NCI-H510A treated with DMSO at 0.1 percent for 48 hours (cell line): Measurements from ENCODE around the gene FRS3.
"Not testable (repeated sequence)": the region's sequence is repeated elsewhere in the genome, so short reads cannot be mapped to it uniquely, and the experiment has no call there.

ENCODE experiments used
- DNase-seq: peaks from one replicate; lab custom pipeline; 2025; lab: John Stamatoyannopoulos, UW

FRS3 gene, protein sequence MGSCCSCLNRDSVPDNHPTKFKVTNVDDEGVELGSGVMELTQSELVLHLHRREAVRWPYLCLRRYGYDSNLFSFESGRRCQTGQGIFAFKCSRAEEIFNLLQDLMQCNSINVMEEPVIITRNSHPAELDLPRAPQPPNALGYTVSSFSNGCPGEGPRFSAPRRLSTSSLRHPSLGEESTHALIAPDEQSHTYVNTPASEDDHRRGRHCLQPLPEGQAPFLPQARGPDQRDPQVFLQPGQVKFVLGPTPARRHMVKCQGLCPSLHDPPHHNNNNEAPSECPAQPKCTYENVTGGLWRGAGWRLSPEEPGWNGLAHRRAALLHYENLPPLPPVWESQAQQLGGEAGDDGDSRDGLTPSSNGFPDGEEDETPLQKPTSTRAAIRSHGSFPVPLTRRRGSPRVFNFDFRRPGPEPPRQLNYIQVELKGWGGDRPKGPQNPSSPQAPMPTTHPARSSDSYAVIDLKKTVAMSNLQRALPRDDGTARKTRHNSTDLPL

GRCh38 chr6:41779788-41780550 lies at the start of gene FRS3:
TSS of gene FRS3 (minus strand) at chr6:41779900. CDS start at chr6:41776987, 2,913 bp downstream.
- DNase-seq, result peak; percentile 97

- DNase-seq, result no peak
Observed at GRCh38 chr6:41826343-41827022, 46.8 kb upstream of the FRS3 start.

DNA sequence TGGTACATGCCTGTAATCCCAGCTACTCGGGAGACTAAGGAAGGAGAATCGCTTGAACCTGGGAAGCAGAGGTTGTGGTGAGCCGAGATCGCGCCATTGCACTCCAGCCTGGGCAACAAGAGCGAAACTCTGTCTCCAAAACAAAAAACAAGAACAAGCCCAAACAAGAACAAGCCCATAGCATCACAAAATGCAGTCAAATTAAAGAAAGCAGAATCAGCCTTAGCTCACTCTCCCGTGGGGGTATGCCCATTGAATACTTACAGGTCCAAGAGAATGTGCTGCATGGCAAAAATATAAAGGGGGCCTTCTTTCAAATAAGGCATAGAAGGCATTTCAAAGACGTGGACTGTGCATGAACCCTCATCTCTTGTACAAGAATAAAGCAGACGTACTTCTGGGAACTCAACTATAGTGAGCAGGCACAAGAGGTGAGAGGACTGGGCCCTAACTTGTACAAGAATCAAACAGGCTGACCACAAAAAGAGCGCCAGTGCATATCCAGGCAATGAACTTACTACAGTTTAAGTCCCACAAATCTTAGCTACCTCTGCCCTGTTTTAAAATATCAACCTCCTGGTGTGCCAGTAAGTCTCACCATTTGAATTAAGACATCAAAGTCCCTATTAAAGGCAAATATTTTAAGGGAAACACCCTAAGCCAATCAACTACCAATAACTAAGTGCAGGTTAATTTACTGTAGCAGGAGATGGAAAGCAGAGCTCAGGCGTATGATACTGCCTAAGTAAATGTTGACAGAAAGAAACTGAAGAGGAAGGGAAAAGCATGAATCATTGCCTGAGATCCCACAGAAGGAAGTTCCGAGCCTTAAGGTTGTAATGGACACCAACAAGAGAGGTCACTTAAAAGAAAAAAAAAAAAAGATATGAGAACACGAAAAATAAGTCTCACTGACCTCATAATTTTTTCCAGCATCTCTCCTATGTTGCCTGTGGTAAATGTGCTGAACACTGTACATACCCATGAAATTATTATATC lies 45.2 kb upstream of the FRS3 start:
- peak; percentile 43 for DNase-seq

DNA sequence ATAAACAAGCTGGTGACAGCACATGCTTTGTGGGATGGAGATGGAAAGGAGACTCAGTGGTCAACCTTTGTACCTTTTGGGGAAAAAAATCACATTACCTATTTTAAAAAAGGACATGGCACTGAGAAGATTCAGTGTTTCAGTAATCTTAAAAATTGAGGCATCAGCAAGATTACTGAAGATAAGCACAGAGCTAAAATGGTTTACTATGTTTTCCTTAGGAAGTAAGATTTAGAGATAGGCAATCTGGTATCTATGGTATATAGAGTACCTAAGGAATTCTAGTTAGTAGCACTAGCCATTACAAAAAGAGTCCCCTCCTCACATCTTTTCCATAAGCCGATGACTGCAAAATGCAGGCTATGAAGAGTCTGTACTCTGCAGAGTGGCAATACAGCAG lies 43.5 kb upstream of the FRS3 start:
- DNase-seq, result no peak

DNA sequence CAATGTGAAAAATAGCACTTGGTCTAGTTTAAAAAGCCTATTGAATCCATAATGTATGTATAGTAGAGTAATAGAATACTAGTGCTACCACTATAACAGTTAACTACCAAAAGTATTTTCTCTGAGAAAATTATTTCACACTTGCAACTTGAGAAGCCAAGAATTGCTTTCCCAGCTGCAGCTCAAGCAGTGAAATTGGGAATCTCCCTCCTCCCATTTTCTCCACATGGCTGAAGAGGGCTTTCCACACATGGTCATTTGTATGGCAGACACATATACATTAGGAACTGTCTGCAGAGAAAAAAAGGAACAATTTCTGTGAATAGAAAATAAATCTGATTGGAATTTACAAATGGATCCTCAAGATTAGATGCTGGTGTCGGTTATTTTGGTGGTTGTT lies 42.3 kb upstream of the FRS3 start:
- DNase-seq, result no peak

- DNase-seq, result no peak
Observed at GRCh38 chr6:41821266-41821665, 41.6 kb upstream of the FRS3 start.

DNA sequence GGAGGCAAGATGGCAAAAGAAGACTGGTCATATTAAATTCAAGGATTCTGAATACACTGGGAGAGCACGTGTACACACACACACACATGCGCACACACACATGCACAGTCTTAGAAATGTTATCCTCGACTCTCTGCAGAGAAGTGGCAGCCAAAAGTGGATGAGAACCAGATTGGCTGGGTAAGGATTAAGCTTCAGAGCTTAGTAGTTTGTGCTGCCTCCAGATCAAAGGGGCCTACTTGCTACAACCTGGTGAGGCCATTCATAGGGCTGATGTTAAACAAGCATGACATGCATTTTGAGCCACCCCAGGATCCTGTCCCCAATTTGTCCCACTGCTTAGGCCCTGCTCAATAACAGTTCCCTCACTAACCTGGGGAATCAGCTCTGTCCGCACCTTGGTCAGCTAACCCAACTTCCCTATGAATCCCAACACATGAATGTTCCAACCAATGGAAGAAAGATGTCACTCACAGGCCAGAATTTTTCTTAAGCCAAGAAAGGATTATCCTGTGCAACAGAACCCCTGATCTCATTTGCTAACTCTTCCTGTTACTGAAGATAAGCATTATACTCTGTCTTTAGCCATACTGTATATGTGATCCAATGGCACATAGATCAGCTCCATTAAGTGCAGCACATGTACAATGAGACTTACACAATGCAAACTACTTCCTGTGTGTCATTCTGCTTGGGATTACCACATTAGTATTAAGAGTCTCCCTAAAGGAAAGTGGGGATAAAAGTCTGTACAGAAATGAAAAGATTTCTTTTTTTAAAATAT lies 38.8 kb upstream of the FRS3 start:
- no peak for DNase-seq

DNA sequence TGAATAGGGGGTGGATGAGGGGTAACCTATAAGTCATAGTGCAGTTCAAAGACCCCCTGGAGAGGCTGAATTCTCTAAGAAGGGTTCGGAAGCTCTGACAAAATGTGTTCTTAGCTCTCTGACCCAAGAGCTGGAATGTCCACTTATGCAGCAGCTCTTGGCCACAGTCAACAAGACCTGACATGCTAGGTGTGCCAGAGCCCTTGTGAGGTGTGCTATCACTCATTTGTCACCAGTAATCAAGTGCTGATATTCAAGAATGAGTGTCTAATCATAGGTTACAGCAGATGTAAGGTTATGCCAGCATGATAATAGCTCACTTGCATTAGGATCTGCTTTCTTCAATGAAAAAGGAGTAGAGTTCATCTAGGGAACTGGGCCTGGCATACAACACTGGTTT lies 35.9 kb upstream of the FRS3 start:
- no peak for DNase-seq

DNA sequence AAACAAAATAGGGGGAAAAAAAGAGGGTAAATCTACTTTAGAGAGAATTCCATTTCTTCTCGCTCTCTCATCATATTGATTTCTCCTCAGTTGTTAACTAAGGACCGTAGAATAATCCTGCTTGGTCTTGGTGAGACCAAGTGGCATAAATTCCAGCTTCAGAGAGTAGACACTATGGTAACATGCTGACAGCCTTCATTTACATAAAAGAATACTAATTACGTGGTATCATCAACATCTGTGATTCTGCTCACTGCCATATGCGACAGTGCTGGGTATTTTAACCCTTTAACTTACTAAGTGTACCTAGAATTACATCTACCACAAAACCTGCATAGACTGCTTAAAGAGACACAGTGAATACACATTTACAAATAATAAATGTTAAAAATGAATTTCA lies 34.9 kb upstream of the FRS3 start:
- DNase-seq, result no peak

DNA sequence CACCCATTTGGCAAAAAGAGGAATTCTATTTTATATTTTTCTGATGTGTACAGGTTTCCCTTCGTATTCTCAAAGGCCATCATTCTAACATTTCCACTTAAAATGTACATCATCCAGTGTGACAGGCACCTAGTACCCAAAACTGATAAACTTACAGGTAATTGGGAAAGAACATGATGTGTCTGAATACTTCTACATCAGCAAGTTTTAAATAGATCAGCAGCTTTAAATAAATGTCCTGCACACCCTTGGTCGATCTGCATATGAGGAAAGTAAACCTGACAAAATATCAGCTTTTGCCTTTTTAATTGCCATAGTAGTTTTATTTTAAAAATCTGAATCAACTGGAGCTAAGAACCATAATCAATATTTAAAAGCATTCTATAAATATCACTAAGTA lies 34.3 kb upstream of the FRS3 start:
- DNase-seq, result no peak

- no peak for DNase-seq
Observed at GRCh38 chr6:41813469-41813868, 33.8 kb upstream of the FRS3 start.

GRCh38 chr6:41811946-41812345 lies 32.2 kb upstream of the FRS3 start:
- not testable (repeated sequence) for DNase-seq

- DNase-seq, result no peak
Observed at GRCh38 chr6:41811095-41811494, 31.4 kb upstream of the FRS3 start.

DNA sequence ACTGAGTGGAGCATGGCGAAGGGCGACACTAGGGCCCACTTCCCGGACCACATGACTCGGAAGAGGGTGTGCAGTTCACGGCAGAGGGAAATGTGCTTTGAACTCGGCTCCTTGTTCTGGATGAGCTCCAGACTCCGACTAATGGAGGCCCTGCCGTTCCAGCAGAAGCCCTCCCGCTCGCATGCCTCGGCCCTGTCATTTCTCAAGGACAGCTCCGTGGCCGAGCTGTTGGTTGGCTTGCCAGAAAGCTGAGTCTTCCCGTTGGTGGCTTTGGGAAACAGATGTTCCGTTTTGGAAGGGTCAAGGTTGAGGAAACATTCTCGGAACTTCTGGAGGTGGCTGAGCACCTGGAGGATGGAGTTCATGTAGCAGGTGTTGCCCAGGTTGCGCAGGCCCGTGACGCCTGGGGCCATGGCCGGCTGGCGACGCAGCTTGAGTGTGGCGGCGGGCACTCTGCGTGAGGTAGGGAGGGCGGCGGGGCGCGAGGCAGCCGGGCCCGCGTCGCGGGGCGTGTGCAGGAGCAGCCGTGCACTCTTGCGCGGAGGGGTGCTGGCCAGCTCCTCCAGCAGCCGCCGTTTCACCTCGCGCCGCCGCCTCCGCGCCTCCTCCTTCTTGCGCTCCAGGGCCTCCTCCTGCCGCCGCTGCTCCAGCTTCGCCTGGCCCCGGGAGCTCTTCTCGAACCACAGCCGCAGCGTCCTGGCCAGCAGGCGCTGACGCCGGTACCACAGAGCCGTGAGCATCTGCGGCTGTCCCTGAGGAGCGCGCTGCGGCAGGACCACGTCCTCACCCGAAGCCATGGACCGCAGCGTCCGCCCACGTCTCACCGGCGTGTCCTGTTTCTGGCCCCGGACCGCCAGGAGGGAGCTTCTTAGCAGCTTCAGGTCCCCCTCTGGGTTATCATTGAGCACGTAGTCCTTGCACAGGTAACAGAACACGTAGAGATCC lies 26.4 kb upstream of the FRS3 start:
- no peak for DNase-seq

- no peak for DNase-seq
Observed at GRCh38 chr6:41801380-41801779, 21.7 kb upstream of the FRS3 start.

GRCh38 chr6:41799559-41799911 lies 19.8 kb upstream of the FRS3 start:
- DNase-seq, result no peak

DNA sequence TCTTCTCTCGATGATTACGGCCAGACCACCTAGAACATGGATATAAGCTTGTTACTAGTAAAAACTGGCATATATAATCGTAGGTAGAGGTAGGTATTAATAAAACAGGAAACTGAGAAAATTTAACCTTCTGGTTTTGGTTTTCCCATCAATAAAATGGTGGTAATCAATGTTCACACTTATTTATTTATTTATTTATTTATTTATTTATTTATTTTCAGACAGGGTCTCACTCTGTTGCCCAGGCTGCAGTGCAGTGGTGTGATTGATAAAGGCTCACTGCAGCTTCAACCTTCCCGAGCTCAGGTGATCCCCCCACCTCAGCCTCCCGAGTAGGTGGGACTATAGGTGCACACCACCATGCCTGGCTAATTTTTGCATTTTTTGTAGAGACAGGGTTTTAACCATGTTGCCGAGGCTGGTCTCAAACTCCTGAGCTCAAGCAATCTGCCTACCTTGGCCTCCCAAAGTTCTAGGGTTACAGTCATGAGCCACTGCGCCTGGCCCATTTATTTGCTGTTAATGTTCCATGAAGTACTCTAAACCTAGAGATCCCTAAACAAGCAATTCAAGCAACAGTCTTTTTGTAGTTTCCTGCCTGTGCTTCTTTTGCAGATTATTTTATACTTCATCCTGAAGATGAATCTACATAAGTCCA lies 19.3 kb upstream of the FRS3 start:
- DNase-seq, result no peak

DNA sequence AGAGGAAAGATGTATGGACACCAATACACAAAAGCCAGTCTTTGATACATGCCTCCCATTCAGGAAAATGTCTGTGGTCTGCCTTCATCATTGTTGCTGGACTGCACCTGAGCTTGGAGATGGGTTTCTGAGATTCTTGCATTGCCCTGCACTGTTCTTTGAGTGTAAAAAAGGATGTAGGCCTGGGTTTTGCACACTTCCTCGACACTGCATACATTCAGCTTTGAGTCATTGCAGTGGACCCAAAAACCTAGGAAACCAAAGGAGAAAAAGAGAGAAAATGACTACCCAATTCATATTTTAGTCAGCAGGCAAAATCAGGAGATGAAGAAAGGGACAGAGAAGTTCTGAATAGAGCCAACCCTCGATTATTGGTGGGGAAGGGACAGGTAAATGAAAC lies 16.8 kb upstream of the FRS3 start:
- DNase-seq, result no peak

DNA sequence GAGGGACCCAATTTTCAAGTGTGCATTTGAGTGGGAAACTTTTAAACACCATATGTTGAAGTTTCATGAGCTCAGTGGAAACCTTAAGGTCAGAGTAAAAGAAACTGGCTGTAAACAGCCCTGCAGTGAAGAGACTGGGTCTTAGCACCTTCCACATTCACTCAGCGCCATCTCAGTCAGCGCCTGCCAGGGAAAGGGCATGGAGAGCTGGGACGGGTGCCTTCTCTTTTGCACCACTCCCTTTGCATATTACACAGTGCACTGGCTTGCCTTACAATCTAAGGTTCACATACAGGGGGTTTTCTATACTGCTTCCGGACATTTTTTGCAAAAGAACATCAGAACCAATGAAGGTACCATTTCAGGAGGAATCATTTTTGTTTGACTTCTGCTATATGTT lies 12.3 kb upstream of the FRS3 start:
- DNase-seq, result no peak
